K562 (cell line): ENCODE measurements around the gene COQ4. TPM values are rescaled to one million over a fixed set of nuclear protein-coding genes. Genes with fewer than 3 reads are reported as not detected.
A peak's percentile ranks its signal among the peaks of the same experiment; 100 is the strongest.

ENCODE experiments used
- ATAC-seq: fragments of 200-7000 bp; cut with Tn5 transposase; 3 replicates; pipeline ENCODE4 v1.9.1; 2020; ENCODE audit warnings: moderate library complexity
- BruUV-seq: library from RNA; stranded (reverse); fragments of 400-500 nt; replicated peaks from 2 replicates; lab custom pipeline; 2021; lab: Mats Ljungman, UMichigan
- CTCF ChIA-PET: fragments of 300-600 bp; formaldehyde crosslinking; extraction: SDS; loops from one replicate; lab custom pipeline; 2021; ENCODE audit warnings: low intra/inter-chr PET ratio; lab: Yijun Ruan, JAX
- POLR2A ChIA-PET: fragments of 300-600, 350-650 bp; sonication (Branson Sonifier 250); formaldehyde crosslinking; extraction: SDS; loops from one replicate; lab custom pipeline; 2021; ENCODE audit warnings: antibody characterized with exemption, inconsistent platforms; lab: Yijun Ruan, JAX
- DNase-seq, 4 experiments: peaks; one replicate each; pipeline versions ENCODE4 v3.0.0 to v3.0.0-alpha.2; 2011 to 2018; ENCODE audit warnings: low spot score in 3 of 4, mixed read lengths in 3 of 4; ENCODE audit errors: extremely low read depth in 1 of 4
- FAIRE-seq: peaks from 2 replicates; lab custom pipeline; 2011; peaks lifted over from hg19 to GRCh38; lab: Jason Lieb, UNC
- H2AFZ ChIP-seq: 2 replicates; pipeline ENCODE4 v1.6.0; 2011; ENCODE audit warnings: low read depth, low read length, control low read depth, inconsistent platforms
- H3K27ac ChIP-seq: fragments of 200-600 bp; 3 replicates; pipeline ENCODE4 v1.8.0; 2011; ENCODE audit warnings: low read depth, mild to moderate bottlenecking, control low read depth, inconsistent platforms, low read length, moderate library complexity, mixed read lengths; ENCODE audit errors: extremely low read depth
- H3K27me3 ChIP-seq, 2 experiments: fragments of 300-600 bp in 1 of 2; 2 replicates in 1 of 2; 3 replicates in 1 of 2; pipeline versions ENCODE4 v1.6.0 to v1.8.0; 2011; ENCODE audit warnings: inconsistent platforms in 2 of 2, low read length in 2 of 2, mild to moderate bottlenecking in 1 of 2, mixed read lengths in 1 of 2, moderate library complexity in 1 of 2; ENCODE audit not compliant: control insufficient read depth in 2 of 2, insufficient read depth in 2 of 2
- H3K36me3 ChIP-seq: fragments of 300-600 bp; 3 replicates; pipeline ENCODE4 v1.8.0; 2011; ENCODE audit warnings: mild to moderate bottlenecking, low read length, inconsistent platforms; ENCODE audit not compliant: control insufficient read depth, insufficient read depth
- H3K4me1 ChIP-seq, 2 experiments: fragments of 200-600 bp in 1 of 2; replicated peaks in 1 of 2; 2 replicates in 1 of 2; 3 replicates in 1 of 2; pipeline versions ENCODE4 v1.5.1 to v1.8.0; 2011; ENCODE audit warnings: inconsistent platforms in 2 of 2, low read length in 2 of 2, mild to moderate bottlenecking in 1 of 2, mixed read lengths in 1 of 2, moderate library complexity in 1 of 2; ENCODE audit not compliant: control insufficient read depth in 2 of 2, insufficient read depth in 2 of 2
- H3K4me2 ChIP-seq: 2 replicates; pipeline ENCODE4 v1.6.1; 2011; ENCODE audit warnings: low read length, control low read depth, inconsistent platforms, mixed read lengths; ENCODE audit not compliant: insufficient read depth
- H3K4me3 ChIP-seq: fragments of 200-600 bp; sonication (generic), shearing (Covaris generic); 2 replicates; pipeline ENCODE4 v1.5.1; 2016; ENCODE audit warnings: control low read depth, inconsistent platforms
- H3K79me2 ChIP-seq: fragments of 200-600 bp; 3 replicates; pipeline ENCODE4 v1.8.0; 2011; ENCODE audit warnings: low read length, inconsistent platforms; ENCODE audit not compliant: control insufficient read depth, insufficient read depth
- H3K9ac ChIP-seq, 2 experiments: 2 replicates each; pipeline versions ENCODE4 v1.6.0 to v1.6.1; 2011; ENCODE audit warnings: low read depth in 2 of 2, low read length in 2 of 2, control low read depth in 1 of 2, inconsistent platforms in 1 of 2, mild to moderate bottlenecking in 1 of 2, mixed read lengths in 1 of 2; ENCODE audit not compliant: insufficient read depth in 1 of 2
- H3K9me1 ChIP-seq: one replicate; pipeline ENCODE4 v1.6.0; 2011; ENCODE audit warnings: inconsistent platforms, mild to moderate bottlenecking, low read length, moderate library complexity; ENCODE audit not compliant: control insufficient read depth, insufficient read depth
- H3K9me3 ChIP-seq: replicated peaks from 2 replicates; pipeline ENCODE4 v1.5.1; 2011; ENCODE audit warnings: low read depth, low read length, inconsistent platforms; ENCODE audit not compliant: control insufficient read depth, insufficient read depth
- H4K20me1 ChIP-seq: replicated peaks from 2 replicates; pipeline ENCODE4 v1.6.1; 2011; ENCODE audit warnings: low read length, inconsistent platforms, mixed read lengths; ENCODE audit not compliant: control insufficient read depth, insufficient read depth
- FOSL1 ChIP-seq: fragments of 200-800 bp; sonication (Bioruptor generic); conservative IDR thresholded peaks from 2 replicates; pipeline ENCODE4 v1.6.1; 2016; ENCODE audit warnings: missing genetic modification characterization, missing compliant biosample characterization
- HDAC1 ChIP-seq, 2 experiments: fragments of 450-650 bp; IDR thresholded peaks; 2 replicates each; pipeline ENCODE4 v1.6.1; 2016 to 2017; ENCODE audit warnings: inconsistent platforms in 1 of 2, mild to moderate bottlenecking in 1 of 2, moderate library complexity in 1 of 2
- SRSF9 ChIP-seq: fragments of 200-400 bp; formaldehyde crosslinking; IDR thresholded peaks from 2 replicates; pipeline ENCODE4 v1.6.1; 2017; ENCODE audit warnings: low read depth, low read length, borderline replicate concordance
- TOE1 ChIP-seq, 2 experiments: fragments of 450-650 bp in 1 of 2; sonication (generic) in 1 of 2; formaldehyde crosslinking in 1 of 2; IDR thresholded peaks; 2 replicates each; pipeline versions ENCODE4 v1.7.1 to v1.8.0; 2016 to 2022; ENCODE audit warnings: borderline replicate concordance in 2 of 2, mild to moderate bottlenecking in 2 of 2, antibody characterized with exemption in 1 of 2, inconsistent platforms in 1 of 2, low read depth in 1 of 2, missing genetic modification reagents in 1 of 2, moderate library complexity in 1 of 2
- ZNF121 ChIP-seq: sonication (generic); formaldehyde crosslinking; conservative IDR thresholded peaks from 2 replicates; pipeline ENCODE4 v1.8.0; 2022; ENCODE audit warnings: missing genetic modification reagents
- ZNF23 ChIP-seq: fragments of 250-450 bp; sonication (Bioruptor Pico); IDR thresholded peaks from 2 replicates; pipeline ENCODE4 v1.4.0; 2020; ENCODE audit warnings: mild to moderate bottlenecking
- WGBS: fragments of 100-300 bp; shearing (Covaris generic); methylation state at CpG from one replicate; pipeline ENCODE4 v1.1.6; 2016; ENCODE audit warnings: low coverage, mixed read lengths; ENCODE audit not compliant: insufficient coverage; ENCODE audit errors: missing lambda C conversion rate; 5-methylcytosine and 5-hydroxymethylcytosine counted together
- in situ Hi-C: fragments of 300-500 bp; cut with MboI; formaldehyde crosslinking; loops from 4 replicates; pipeline ENCODE4 v1.15.0; 2018; ENCODE audit warnings: inconsistent platforms, mixed read lengths
- intact Hi-C: fragments of 100-400 bp; cut with micrococcal nuclease; formaldehyde crosslinking; loops from 2 replicates; pipeline ENCODE4 v1.14.2; 2022
- polyA plus RNA-seq, 8 experiments: library from polyadenylated mRNA; depleted of rRNA in 4 of 8; stranded (reverse) in 5 of 8; unstranded in 3 of 8; fragments of >200 nt; fragmentation: Nextera tagmentation in 2 of 8; fragmentation: Illumina TruSeq in 1 of 8; extraction: Ambion mirVana in 2 of 8; extraction: Trizol in 1 of 8; gene quantifications; 2 replicates each; pipeline versions ENCODE4 v1.2.1 to v1.2.3, GENCODE V29; 2011 to 2014; ENCODE audit warnings: inconsistent platforms in 1 of 8, missing spikeins in 1 of 8
- total RNA-seq, 7 experiments: library from RNA; depleted of rRNA in 6 of 7; stranded (reverse); fragments of >200 nt in 6 of 7; fragmentation: Illumina TruSeq in 2 of 7; extraction: Trizol in 2 of 7; gene quantifications; 2 replicates each; pipeline versions ENCODE4 v1.2.1 to v1.2.3, GENCODE V29; 2011 to 2021; ENCODE audit warnings: low replicate concordance in 1 of 7
- TF ChIP-seq, protein P1 (sequence below): sonication (generic); formaldehyde crosslinking; IDR thresholded peaks from 2 replicates; pipeline ENCODE4 v1.8.1; 2023; ENCODE audit warnings: mild to moderate bottlenecking, missing genetic modification reagents
- TF ChIP-seq, protein P2 (sequence below), 2 experiments: fragments of 450-650 bp; formaldehyde crosslinking in 1 of 2; IDR thresholded peaks; 2 replicates each; pipeline versions ENCODE4 v1.4.0 to v1.6.1; 2014 to 2020; ENCODE audit warnings: mild to moderate bottlenecking in 2 of 2, borderline replicate concordance in 1 of 2, low read depth in 1 of 2
- TF ChIP-seq, protein P3 (sequence below): fragments of 450-650 bp; IDR thresholded peaks from 2 replicates; pipeline ENCODE4 v1.6.1; 2016; ENCODE audit warnings: borderline replicate concordance

Gene COQ4
- total and polyA plus RNA-seq, 9 of the 15 experiments (the other 6 are each of a cell fraction or from before 2014, with no cell fraction given) = 9.1 to 135 (median 67.2) TPM

DNA sequence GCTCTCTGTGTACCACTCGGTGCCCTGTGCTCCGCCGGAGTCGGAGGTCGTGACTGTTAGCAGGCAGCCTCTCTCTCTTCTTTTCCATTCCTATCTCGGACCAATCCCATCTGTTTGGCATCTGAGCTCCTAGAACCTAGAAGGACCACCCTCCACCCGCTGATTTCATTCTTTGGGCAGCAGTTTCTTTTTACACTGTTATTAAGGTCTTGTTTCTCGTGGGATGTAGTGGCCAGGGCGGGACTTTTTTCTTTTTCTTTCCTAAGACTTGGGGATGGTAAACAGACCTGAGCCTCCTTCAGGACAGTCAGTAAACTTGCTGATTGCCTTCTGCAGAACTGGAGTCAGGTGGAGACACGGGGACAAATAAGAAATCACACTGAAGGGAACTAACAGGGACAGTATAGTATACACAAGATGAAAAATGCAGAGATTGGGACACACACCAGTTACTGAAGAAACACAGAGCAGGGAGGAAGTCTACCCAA, 49.0 kb downstream of the COQ4 start:
- H3K36me3 ChIP-seq = peaks cover 24% of the 10 kb centered on the region
- intact Hi-C loops (no loop called here), in situ Hi-C loops (loop anchor here (25.0 kb wide), 1 partner anchor 609 kb away; no protein-coding TSS in a partner anchor)
- H3K27me3 ChIP-seq = no peaks in the 10 kb centered on the region
- peak overlapping the region; percentile 83 to 96 for H3K9ac ChIP-seq
- peak overlapping the region; percentile 84 for H3K4me3 ChIP-seq
- ChIA-PET POLR2A (interaction anchor here (0.6 to 2.2 kb wide), 8 partner anchors 10 to 559 kb away, joined by 3 to 11 read pairs (median 4); no protein-coding TSS in a partner anchor), CTCF (no interaction called here)
- H3K4me1 ChIP-seq = peaks cover 13 to 14% of the 10 kb centered on the region in 2 experiments
- H3K4me2 ChIP-seq = peak overlapping the region; percentile 96
- H2AFZ ChIP-seq = peak overlapping the region; percentile 76
- no peaks in the 10 kb centered on the region for H4K20me1 ChIP-seq
- H3K79me2 ChIP-seq = peaks cover 53% of the 10 kb centered on the region
- FAIRE-seq = no peak
- DNase-seq = no peak
- no peaks in the 10 kb centered on the region for H3K9me3 ChIP-seq
- BruUV-seq = TSS peak; percentile 86
- H3K9me1 ChIP-seq = no peaks in the 10 kb centered on the region
- ATAC-seq = no peak
- peak overlapping the region; percentile 75 for H3K27ac ChIP-seq
- 0% methylated on average over 10 of the region's 10 CpGs for WGBS
- TF ChIP-seq SRSF9 (no peak), TOE1 (IDR thresholded peaks at IDR 0.05; ENCODE audit: borderline replicate concordance) (no peak), TOE1 (CRISPR knock-in tag; IDR thresholded peaks at IDR 0.05; ENCODE audit: borderline replicate concordance, low read depth) (peak; percentile 1; the same call in 1 of the 2 replicates), FOSL1 (peak; percentile 7; the same call in 1 of the 2 replicates), ZNF23 (CRISPR knock-in tag) (no peak), ZNF121 (CRISPR knock-in tag) (no peak), HDAC1 (IDR thresholded peaks at IDR 0.05) (0 out of 4 replicates have a peak, but pooled peaks of 1 of the 2 experiments have one; percentile 6)
- TF ChIP-seq, protein P1, sequence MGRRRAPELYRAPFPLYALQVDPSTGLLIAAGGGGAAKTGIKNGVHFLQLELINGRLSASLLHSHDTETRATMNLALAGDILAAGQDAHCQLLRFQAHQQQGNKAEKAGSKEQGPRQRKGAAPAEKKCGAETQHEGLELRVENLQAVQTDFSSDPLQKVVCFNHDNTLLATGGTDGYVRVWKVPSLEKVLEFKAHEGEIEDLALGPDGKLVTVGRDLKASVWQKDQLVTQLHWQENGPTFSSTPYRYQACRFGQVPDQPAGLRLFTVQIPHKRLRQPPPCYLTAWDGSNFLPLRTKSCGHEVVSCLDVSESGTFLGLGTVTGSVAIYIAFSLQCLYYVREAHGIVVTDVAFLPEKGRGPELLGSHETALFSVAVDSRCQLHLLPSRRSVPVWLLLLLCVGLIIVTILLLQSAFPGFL = 0 out of 2 replicates have a peak, but pooled peaks have one; percentile 56
- TF ChIP-seq, protein P2, sequence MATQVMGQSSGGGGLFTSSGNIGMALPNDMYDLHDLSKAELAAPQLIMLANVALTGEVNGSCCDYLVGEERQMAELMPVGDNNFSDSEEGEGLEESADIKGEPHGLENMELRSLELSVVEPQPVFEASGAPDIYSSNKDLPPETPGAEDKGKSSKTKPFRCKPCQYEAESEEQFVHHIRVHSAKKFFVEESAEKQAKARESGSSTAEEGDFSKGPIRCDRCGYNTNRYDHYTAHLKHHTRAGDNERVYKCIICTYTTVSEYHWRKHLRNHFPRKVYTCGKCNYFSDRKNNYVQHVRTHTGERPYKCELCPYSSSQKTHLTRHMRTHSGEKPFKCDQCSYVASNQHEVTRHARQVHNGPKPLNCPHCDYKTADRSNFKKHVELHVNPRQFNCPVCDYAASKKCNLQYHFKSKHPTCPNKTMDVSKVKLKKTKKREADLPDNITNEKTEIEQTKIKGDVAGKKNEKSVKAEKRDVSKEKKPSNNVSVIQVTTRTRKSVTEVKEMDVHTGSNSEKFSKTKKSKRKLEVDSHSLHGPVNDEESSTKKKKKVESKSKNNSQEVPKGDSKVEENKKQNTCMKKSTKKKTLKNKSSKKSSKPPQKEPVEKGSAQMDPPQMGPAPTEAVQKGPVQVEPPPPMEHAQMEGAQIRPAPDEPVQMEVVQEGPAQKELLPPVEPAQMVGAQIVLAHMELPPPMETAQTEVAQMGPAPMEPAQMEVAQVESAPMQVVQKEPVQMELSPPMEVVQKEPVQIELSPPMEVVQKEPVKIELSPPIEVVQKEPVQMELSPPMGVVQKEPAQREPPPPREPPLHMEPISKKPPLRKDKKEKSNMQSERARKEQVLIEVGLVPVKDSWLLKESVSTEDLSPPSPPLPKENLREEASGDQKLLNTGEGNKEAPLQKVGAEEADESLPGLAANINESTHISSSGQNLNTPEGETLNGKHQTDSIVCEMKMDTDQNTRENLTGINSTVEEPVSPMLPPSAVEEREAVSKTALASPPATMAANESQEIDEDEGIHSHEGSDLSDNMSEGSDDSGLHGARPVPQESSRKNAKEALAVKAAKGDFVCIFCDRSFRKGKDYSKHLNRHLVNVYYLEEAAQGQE (IDR thresholded peaks at IDR 0.05; ENCODE audit: borderline replicate concordance) = no peak
- TF ChIP-seq, protein P2 (CRISPR knock-in tag; IDR thresholded peaks at IDR 0.05; ENCODE audit: low read depth) = no peak
- TF ChIP-seq, protein P3, sequence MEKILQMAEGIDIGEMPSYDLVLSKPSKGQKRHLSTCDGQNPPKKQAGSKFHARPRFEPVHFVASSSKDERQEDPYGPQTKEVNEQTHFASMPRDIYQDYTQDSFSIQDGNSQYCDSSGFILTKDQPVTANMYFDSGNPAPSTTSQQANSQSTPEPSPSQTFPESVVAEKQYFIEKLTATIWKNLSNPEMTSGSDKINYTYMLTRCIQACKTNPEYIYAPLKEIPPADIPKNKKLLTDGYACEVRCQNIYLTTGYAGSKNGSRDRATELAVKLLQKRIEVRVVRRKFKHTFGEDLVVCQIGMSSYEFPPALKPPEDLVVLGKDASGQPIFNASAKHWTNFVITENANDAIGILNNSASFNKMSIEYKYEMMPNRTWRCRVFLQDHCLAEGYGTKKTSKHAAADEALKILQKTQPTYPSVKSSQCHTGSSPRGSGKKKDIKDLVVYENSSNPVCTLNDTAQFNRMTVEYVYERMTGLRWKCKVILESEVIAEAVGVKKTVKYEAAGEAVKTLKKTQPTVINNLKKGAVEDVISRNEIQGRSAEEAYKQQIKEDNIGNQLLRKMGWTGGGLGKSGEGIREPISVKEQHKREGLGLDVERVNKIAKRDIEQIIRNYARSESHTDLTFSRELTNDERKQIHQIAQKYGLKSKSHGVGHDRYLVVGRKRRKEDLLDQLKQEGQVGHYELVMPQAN = 0 out of 2 replicates have a peak, but pooled peaks have one; percentile 66
